ENCODE data around the gene SLC30A7. TPM values are rescaled to one million over a fixed set of nuclear protein-coding genes. Genes with fewer than 3 reads are reported as not detected.
"Not testable (repeated sequence)": the region's sequence is repeated elsewhere in the genome, so short reads cannot be mapped to it uniquely, and the experiment has no call there.

Gene SLC30A7
- total RNA-seq, 2 donors from 2014 or later = 19.8 to 31.0 TPM

- TF ChIP-seq POLR2A (IDR thresholded peaks at IDR 0.05) = no peak
- TF ChIP-seq POLR2AphosphoS5 (IDR thresholded peaks at IDR 0.05) = no peak
- TF ChIP-seq, protein P1, sequence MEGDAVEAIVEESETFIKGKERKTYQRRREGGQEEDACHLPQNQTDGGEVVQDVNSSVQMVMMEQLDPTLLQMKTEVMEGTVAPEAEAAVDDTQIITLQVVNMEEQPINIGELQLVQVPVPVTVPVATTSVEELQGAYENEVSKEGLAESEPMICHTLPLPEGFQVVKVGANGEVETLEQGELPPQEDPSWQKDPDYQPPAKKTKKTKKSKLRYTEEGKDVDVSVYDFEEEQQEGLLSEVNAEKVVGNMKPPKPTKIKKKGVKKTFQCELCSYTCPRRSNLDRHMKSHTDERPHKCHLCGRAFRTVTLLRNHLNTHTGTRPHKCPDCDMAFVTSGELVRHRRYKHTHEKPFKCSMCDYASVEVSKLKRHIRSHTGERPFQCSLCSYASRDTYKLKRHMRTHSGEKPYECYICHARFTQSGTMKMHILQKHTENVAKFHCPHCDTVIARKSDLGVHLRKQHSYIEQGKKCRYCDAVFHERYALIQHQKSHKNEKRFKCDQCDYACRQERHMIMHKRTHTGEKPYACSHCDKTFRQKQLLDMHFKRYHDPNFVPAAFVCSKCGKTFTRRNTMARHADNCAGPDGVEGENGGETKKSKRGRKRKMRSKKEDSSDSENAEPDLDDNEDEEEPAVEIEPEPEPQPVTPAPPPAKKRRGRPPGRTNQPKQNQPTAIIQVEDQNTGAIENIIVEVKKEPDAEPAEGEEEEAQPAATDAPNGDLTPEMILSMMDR (IDR thresholded peaks at IDR 0.05) = no peak
Observed at GRCh38 chr1:100950337-100950736, 54.4 kb downstream of the SLC30A7 start.

DNA sequence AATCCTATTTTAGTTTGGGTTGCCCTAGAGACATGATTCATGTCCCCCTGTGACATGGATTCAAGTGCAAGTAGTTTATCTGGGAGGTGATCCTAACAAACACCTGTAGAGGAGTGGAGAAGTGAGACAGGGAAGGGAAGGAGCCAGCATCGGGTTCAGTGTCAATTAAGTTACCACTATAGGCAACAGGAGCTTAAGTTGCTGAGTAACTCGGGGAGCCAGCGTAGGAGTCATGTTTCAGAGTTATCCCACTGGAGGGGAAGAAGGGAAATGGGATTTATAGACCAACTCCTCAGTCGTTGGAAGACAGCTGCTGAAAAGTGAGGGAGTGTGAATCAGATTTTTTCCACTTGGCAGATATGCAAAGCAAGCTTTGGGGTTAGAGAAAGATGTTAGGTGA is 54.9 kb downstream of the SLC30A7 start:
- no peaks in the 10 kb centered on the region for H3K9me3 ChIP-seq
- no peak overlapping the region for H3K27ac ChIP-seq
- no peak for DNase-seq (ENCODE audit: low spot score)
- intact Hi-C loops (cut with DNase I) = no loop called here
- H3K36me3 ChIP-seq = no peaks in the 10 kb centered on the region
- no peak for TF ChIP-seq POLR2A (IDR thresholded peaks at IDR 0.05)
- TF ChIP-seq, protein P1 (IDR thresholded peaks at IDR 0.05) = no peak
- no peak for TF ChIP-seq POLR2AphosphoS5 (IDR thresholded peaks at IDR 0.05)
- H3K4me1 ChIP-seq (replicated peaks) = no peaks in the 10 kb centered on the region
- 37% methylated on average over 4 of the region's 4 CpGs for WGBS
- no peak overlapping the region for H3K4me3 ChIP-seq
- no peaks in the 10 kb centered on the region for H3K27me3 ChIP-seq (replicated peaks; ENCODE audit: insufficient read depth)

More at GRCh38 chr1:100950337-100950736, 54.4 kb downstream of the SLC30A7 start:
- no peak for DNase-seq (ENCODE audit: low spot score)
- H3K4me1 ChIP-seq (replicated peaks) = no peaks in the 10 kb centered on the region
- H3K27me3 ChIP-seq (replicated peaks; ENCODE audit: insufficient read depth) = no peaks in the 10 kb centered on the region
- H3K36me3 ChIP-seq = no peaks in the 10 kb centered on the region
- H3K4me3 ChIP-seq = no peak overlapping the region
- no peak overlapping the region for H3K27ac ChIP-seq
- H3K9me3 ChIP-seq = no peaks in the 10 kb centered on the region
- intact Hi-C loops (cut with DNase I) = no loop called here

DNA sequence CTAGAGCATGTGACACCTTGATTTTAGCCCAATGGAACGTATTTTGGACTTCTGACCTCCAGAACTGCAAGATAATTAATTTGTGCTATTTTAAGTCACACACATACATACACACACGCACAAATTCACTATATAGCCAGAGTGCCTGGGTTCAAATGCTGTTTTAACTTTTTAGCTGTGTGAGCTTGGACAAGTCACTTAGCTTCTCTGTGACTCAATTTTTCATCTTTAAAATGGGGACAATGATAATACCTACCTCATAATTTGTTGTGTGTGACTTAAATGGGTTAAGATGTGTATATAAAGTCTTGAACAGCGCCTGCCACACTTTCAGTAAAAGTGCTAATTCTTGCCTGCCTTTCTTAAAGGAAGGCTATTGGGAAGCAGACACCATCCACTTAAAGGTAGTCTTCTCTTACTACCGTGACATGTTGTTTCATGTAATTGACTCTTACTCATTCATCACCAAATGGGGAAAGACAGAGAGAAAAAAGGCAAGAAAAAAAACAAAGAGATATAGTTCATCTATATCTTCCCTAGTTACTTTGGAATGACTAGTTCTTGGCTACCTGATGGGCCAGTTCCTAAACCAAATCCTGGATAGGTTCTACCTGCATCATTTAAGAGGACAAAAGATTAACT is 56.3 kb downstream of the SLC30A7 start:
- 98% methylated on average over 4 of the region's 4 CpGs for WGBS
- TF ChIP-seq POLR2A (IDR thresholded peaks at IDR 0.05) (no peak), POLR2AphosphoS5 (IDR thresholded peaks at IDR 0.05) (no peak)
- TF ChIP-seq, protein P1 (IDR thresholded peaks at IDR 0.05) = no peak

GRCh38 chr1:100952970-100953369 is 57.1 kb downstream of the SLC30A7 start:
- 92% methylated on average over 1 of the region's 1 CpG for WGBS
- H3K4me3 ChIP-seq; H3K4me1 ChIP-seq (replicated peaks); H3K27ac ChIP-seq; H3K36me3 ChIP-seq; intact Hi-C loops (cut with DNase I); H3K9me3 ChIP-seq; DNase-seq (ENCODE audit: low spot score); H3K27me3 ChIP-seq (replicated peaks; ENCODE audit: insufficient read depth): not testable (repeated sequence)

More for the DNA sequence above, 56.3 kb downstream of the SLC30A7 start:
- Histone ChIP-seq H3K4me1 (replicated peaks) (no peaks in the 10 kb centered on the region), H3K27me3 (replicated peaks; ENCODE audit: insufficient read depth) (no peaks in the 10 kb centered on the region), H3K27ac (no peak overlapping the region), H3K4me3 (no peak overlapping the region), H3K36me3 (no peaks in the 10 kb centered on the region), H3K9me3 (no peaks in the 10 kb centered on the region)
- DNase-seq (ENCODE audit: low spot score) = no peak
- intact Hi-C loops (cut with DNase I) = no loop called here

- Histone ChIP-seq H3K27me3 (replicated peaks; ENCODE audit: insufficient read depth) (no peaks in the 10 kb centered on the region), H3K27ac (no peak overlapping the region), H3K4me3 (no peak overlapping the region), H3K9me3 (no peaks in the 10 kb centered on the region), H3K36me3 (no peaks in the 10 kb centered on the region), H3K4me1 (replicated peaks) (no peaks in the 10 kb centered on the region)
- DNase-seq (ENCODE audit: low spot score) = no peak
- TF ChIP-seq POLR2A (IDR thresholded peaks at IDR 0.05) (no peak), POLR2AphosphoS5 (IDR thresholded peaks at IDR 0.05) (no peak)
- TF ChIP-seq, protein P1 (IDR thresholded peaks at IDR 0.05) = no peak
- intact Hi-C loops (cut with DNase I) = no loop called here
- 74% methylated on average over 2 of the region's 2 CpGs for WGBS
Observed at GRCh38 chr1:100953960-100954730, 58.3 kb downstream of the SLC30A7 start.

All from prostate gland (tissue), 2 donors.